PFSK-1 (cell line): Measurements from ENCODE around the gene PRKCI.

Source experiments
- FOXP2 ChIP-seq: optimal IDR thresholded peaks from 2 replicates; pipeline ENCODE3; 2011; ENCODE audit warnings: borderline replicate concordance, control low read depth, inconsistent platforms; ENCODE audit not compliant: insufficient read depth; ENCODE audit errors: extremely low read length, extremely low read depth
- POLR2AphosphoS5 ChIP-seq: IDR thresholded peaks from 2 replicates; pipeline ENCODE4 v1.6.1; 2012; ENCODE audit warnings: low read depth, mild to moderate bottlenecking, control low read depth, low read length, moderate library complexity
- REST ChIP-seq, 2 experiments: IDR thresholded peaks; 2 replicates each; pipeline versions ENCODE4 v1.6.1 to v1.8.0; 2011 to 2012; ENCODE audit warnings: low read depth in 2 of 2, low read length in 2 of 2, control low read depth in 1 of 2, inconsistent platforms in 1 of 2, mild to moderate bottlenecking in 1 of 2, moderate library complexity in 1 of 2; ENCODE audit not compliant: insufficient read depth in 1 of 2
- SIN3A ChIP-seq: IDR thresholded peaks from 2 replicates; pipeline ENCODE4 v1.6.1; 2012; ENCODE audit warnings: mild to moderate bottlenecking, low read length, moderate library complexity, borderline replicate concordance; ENCODE audit not compliant: insufficient read depth
- TAF1 ChIP-seq: IDR thresholded peaks from 2 replicates; pipeline ENCODE4 v1.6.1; 2012; ENCODE audit warnings: low read length, control low read depth, borderline replicate concordance; ENCODE audit not compliant: insufficient read depth

The PRKCI gene

GRCh38 chr3:170201527-170201926 lies 20.7 kb upstream of the PRKCI start:
- TF ChIP-seq POLR2AphosphoS5 (no peak), FOXP2 (no peak), REST (IDR thresholded peaks at IDR 0.05; ENCODE audit: insufficient read depth in 1 of 2, low read depth in 2 of 2, low read length in 2 of 2) (no peak), TAF1 (no peak), SIN3A (no peak)

- no peak for TF ChIP-seq REST (IDR thresholded peaks at IDR 0.05; ENCODE audit: insufficient read depth in 1 of 2, low read depth in 2 of 2, low read length in 2 of 2)
- TF ChIP-seq FOXP2 = no peak
- TF ChIP-seq SIN3A = no peak
- no peak for TF ChIP-seq TAF1
- TF ChIP-seq POLR2AphosphoS5 = no peak
Measured at GRCh38 chr3:170203457-170203856, 18.8 kb upstream of the PRKCI start.

- TF ChIP-seq TAF1 (no peak), SIN3A (no peak), FOXP2 (no peak), REST (IDR thresholded peaks at IDR 0.05; ENCODE audit: insufficient read depth in 1 of 2, low read depth in 2 of 2, low read length in 2 of 2) (no peak), POLR2AphosphoS5 (no peak)
Measured at GRCh38 chr3:170204023-170204472, 18.2 kb upstream of the PRKCI start.

DNA sequence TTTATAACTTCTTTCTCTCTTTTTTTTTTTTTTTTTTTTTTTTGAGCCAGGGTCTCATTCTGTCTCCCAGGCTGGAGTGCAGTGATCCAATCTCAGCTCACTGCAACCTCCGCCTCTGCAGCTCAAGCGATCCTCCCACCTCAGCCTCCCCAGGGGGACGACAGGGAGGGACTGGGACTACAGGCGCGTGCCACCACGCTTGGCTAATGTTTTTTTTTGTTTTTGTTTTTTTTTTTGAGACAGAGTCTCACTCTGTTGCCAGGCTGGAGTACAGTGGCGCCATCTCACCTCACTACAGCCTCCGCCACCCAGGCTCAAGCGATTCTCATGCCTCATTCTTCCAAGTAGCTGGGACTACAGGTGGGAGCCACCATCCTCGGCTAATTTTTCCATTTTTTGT lies 17.7 kb upstream of the PRKCI start:
- TF ChIP-seq POLR2AphosphoS5 (no peak), TAF1 (no peak), FOXP2 (no peak), REST (IDR thresholded peaks at IDR 0.05; ENCODE audit: insufficient read depth in 1 of 2, low read depth in 2 of 2, low read length in 2 of 2) (no peak), SIN3A (no peak)

- no peak for TF ChIP-seq SIN3A
- TF ChIP-seq TAF1 = no peak
- TF ChIP-seq FOXP2 = no peak
- no peak for TF ChIP-seq POLR2AphosphoS5
- TF ChIP-seq REST (IDR thresholded peaks at IDR 0.05; ENCODE audit: insufficient read depth in 1 of 2, low read depth in 2 of 2, low read length in 2 of 2) = no peak
Measured at GRCh38 chr3:170205302-170205701, 16.9 kb upstream of the PRKCI start.
